ENCODE results near the gene TAOK1. TPM values are rescaled to one million over a fixed set of nuclear protein-coding genes. Genes with fewer than 3 reads are reported as not detected.
A peak's percentile ranks its signal among the peaks of the same experiment; 100 is the strongest.

Gene TAOK1
- total RNA-seq, 4 donors from 2014 or later = 57.9 to 72.2 (median 65.1) TPM

GRCh38 chr17:29407856-29408255, 17.7 kb downstream of the TAOK1 start:
- Histone ChIP-seq H3K36me3 (peaks cover 0 to 25% of the 10 kb centered on the region in 2 donors), H3K4me1 (peaks cover 0 to 43% (median under 1%) of the 10 kb centered on the region in 3 donors), H3K9me3 (no peaks in the 10 kb centered on the region), H3K27me3 (no peaks in the 10 kb centered on the region), H3K27ac (no peak overlapping the region), H3K4me3 (no peak overlapping the region)
- TF ChIP-seq POLR2AphosphoS5 (IDR thresholded peaks at IDR 0.05) (no peak), CTCF (IDR thresholded peaks at IDR 0.05) (no peak), EP300 (IDR thresholded peaks at IDR 0.05) (no peak)
- 86 to 100% methylated on average over 1 to 2 of the region's 2 CpGs for WGBS, 2 donors (ENCODE audit: low coverage in 1 of 2)
- no peak for ATAC-seq

GRCh38 chr17:29409963-29410362, 19.8 kb downstream of the TAOK1 start:
- H3K4me1 ChIP-seq = peaks cover 3 to 43% (median 5%) of the 10 kb centered on the region in 3 donors
- no peak for ATAC-seq
- 57 to 82% methylated on average over 3 to 6 of the region's 6 CpGs for WGBS, 2 donors (ENCODE audit: low coverage in 1 of 2)

GRCh38 chr17:29412780-29413565, 22.8 kb downstream of the TAOK1 start:
- no peak for ATAC-seq
- Histone ChIP-seq H3K27me3 (no peaks in the 10 kb centered on the region), H3K4me3 (no peak overlapping the region), H3K9me3 (no peaks in the 10 kb centered on the region), H3K27ac (peak overlapping the region in 3 of 4 donors; percentile 32 to 46 (median 42)), H3K36me3 (peaks cover 0 to 3% of the 10 kb centered on the region in 2 donors), H3K4me1 (peaks cover 3 to 30% (median 5%) of the 10 kb centered on the region in 3 donors)
- TF ChIP-seq EP300 (IDR thresholded peaks at IDR 0.05) = no peak
- WGBS, 2 donors (ENCODE audit: low coverage in 1 of 2) = 59 to 60% methylated on average over 5 to 7 of the region's 7 CpGs

More at GRCh38 chr17:29409963-29410362, 19.8 kb downstream of the TAOK1 start:
- peaks cover 0 to 16% of the 10 kb centered on the region in 2 donors for H3K36me3 ChIP-seq
- H3K27ac ChIP-seq = no peak overlapping the region
- H3K27me3 ChIP-seq = no peaks in the 10 kb centered on the region
- H3K4me3 ChIP-seq = no peak overlapping the region
- TF ChIP-seq POLR2A (IDR thresholded peaks at IDR 0.05) (no peak), EP300 (IDR thresholded peaks at IDR 0.05) (no peak), POLR2AphosphoS5 (IDR thresholded peaks at IDR 0.05) (no peak)
- no peaks in the 10 kb centered on the region for H3K9me3 ChIP-seq

GRCh38 chr17:29420128-29420527, 30.0 kb downstream of the TAOK1 start:
- Histone ChIP-seq H3K9me3 (no peaks in the 10 kb centered on the region), H3K27ac (no peak overlapping the region), H3K36me3 (peaks cover 0 to 17% of the 10 kb centered on the region in 2 donors), H3K4me3 (no peak overlapping the region), H3K4me1 (peaks cover 0 to 5% (median 0%) of the 10 kb centered on the region in 3 donors), H3K27me3 (no peaks in the 10 kb centered on the region)
- ATAC-seq = no peak
- 70 to 75% methylated on average over 4 to 6 of the region's 6 CpGs for WGBS, 2 donors (ENCODE audit: low coverage in 1 of 2)
- TF ChIP-seq POLR2AphosphoS5 (IDR thresholded peaks at IDR 0.05) = no peak
- no peak for TF ChIP-seq EP300 (IDR thresholded peaks at IDR 0.05)
- TF ChIP-seq CTCF (IDR thresholded peaks at IDR 0.05) = no peak
- no peak for TF ChIP-seq POLR2A (IDR thresholded peaks at IDR 0.05)

GRCh38 chr17:29430275-29430674, 40.1 kb downstream of the TAOK1 start:
- H3K27me3 ChIP-seq = no peaks in the 10 kb centered on the region
- no peak overlapping the region for H3K27ac ChIP-seq
- no peak for ATAC-seq
- no peaks in the 10 kb centered on the region for H3K9me3 ChIP-seq
- peaks cover 0 to 23% (median 6%) of the 10 kb centered on the region in 3 donors for H3K4me1 ChIP-seq
- no peak for TF ChIP-seq POLR2A (IDR thresholded peaks at IDR 0.05)
- no peak for TF ChIP-seq CTCF (IDR thresholded peaks at IDR 0.05)
- TF ChIP-seq EP300 (IDR thresholded peaks at IDR 0.05) = no peak
- no peak for TF ChIP-seq POLR2AphosphoS5 (IDR thresholded peaks at IDR 0.05)
- 82% methylated on average over 4 of the region's 4 CpGs; no CpG with 5 or more reads in 1 of the 2 donors for WGBS, 2 donors (ENCODE audit: low coverage in 1 of 2)
- no peaks in the 10 kb centered on the region for H3K36me3 ChIP-seq
- no peak overlapping the region for H3K4me3 ChIP-seq

- Histone ChIP-seq H3K36me3 (no peaks in the 10 kb centered on the region), H3K4me3 (no peak overlapping the region), H3K27me3 (no peaks in the 10 kb centered on the region), H3K27ac (no peak overlapping the region), H3K4me1 (peaks cover 0 to 40% (median 6%) of the 10 kb centered on the region in 3 donors), H3K9me3 (no peaks in the 10 kb centered on the region)
- TF ChIP-seq POLR2AphosphoS5 (IDR thresholded peaks at IDR 0.05) = no peak
- TF ChIP-seq EP300 (IDR thresholded peaks at IDR 0.05) = no peak
- no peak for TF ChIP-seq CTCF (IDR thresholded peaks at IDR 0.05)
- TF ChIP-seq POLR2A (IDR thresholded peaks at IDR 0.05) = no peak
- no peak for ATAC-seq
- 64 to 100% methylated on average over 1 of the region's 4 CpGs for WGBS, 2 donors (ENCODE audit: low coverage in 1 of 2)
Measured at GRCh38 chr17:29433541-29433940, 43.4 kb downstream of the TAOK1 start.
